IMR-90 (cell line): ENCODE results near the gene TRAPPC10.

Experiments used
- MXI1 ChIP-seq: IDR thresholded peaks from 2 replicates; pipeline ENCODE4 v1.6.1; 2012; ENCODE audit warnings: low read depth, mild to moderate bottlenecking, low read length, moderate library complexity, borderline replicate concordance
- POLR2A ChIP-seq: IDR thresholded peaks from 2 replicates; pipeline ENCODE4 v1.6.1; 2012; ENCODE audit warnings: mild to moderate bottlenecking, low read depth, low read length
- TF ChIP-seq, protein P1 (sequence below): fragments of 150-350 bp; IDR thresholded peaks from 2 replicates; pipeline ENCODE4 v1.6.1; 2016; ENCODE audit warnings: low read depth, mild to moderate bottlenecking, low read length, moderate library complexity, borderline replicate concordance
- TF ChIP-seq, protein P2 (sequence below): conservative IDR thresholded peaks from 2 replicates; pipeline ENCODE4 v1.5.1; 2012; ENCODE audit warnings: mild to moderate bottlenecking, low read depth, low read length, improper control_type of control experiment

DNA sequence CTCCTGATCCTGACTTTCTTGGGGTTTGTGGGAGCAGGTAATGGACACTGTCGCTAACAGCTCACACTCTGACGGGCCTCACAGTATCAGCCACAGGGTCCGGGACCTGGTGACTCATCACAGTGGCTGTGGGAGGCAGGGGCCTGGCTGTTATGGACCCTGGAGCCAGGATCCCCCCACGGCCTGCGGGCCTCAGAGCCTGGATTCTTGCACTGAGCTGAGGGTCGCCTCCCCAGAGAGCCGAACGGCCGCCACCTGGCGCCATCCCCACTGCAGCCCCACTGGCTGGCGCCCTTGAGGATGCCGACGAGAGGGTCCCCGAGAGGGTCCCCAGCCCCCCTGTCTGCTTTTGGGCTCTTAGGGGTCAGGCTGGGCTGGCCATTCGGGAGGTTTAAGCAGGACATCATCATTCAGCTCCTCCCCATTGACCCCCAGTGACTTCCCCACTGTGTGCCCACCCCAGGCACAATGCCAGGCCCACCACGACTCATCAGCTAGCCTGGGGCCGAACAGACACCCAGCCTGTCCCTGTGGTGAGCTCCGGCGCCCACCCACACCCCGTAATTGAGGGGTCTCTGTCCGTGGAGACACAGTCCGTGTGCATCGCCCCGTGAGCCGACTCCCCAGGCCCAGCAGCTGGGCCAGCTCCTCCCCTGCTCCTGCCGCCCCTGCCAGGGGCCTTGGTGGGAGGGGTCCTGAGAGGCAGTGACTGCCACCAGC is 30.8 kb upstream of the TRAPPC10 start:
- TF ChIP-seq, protein P1, sequence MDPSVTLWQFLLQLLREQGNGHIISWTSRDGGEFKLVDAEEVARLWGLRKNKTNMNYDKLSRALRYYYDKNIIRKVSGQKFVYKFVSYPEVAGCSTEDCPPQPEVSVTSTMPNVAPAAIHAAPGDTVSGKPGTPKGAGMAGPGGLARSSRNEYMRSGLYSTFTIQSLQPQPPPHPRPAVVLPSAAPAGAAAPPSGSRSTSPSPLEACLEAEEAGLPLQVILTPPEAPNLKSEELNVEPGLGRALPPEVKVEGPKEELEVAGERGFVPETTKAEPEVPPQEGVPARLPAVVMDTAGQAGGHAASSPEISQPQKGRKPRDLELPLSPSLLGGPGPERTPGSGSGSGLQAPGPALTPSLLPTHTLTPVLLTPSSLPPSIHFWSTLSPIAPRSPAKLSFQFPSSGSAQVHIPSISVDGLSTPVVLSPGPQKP: no peak
- TF ChIP-seq MXI1 (no peak), POLR2A (no peak)
- TF ChIP-seq, protein P2, sequence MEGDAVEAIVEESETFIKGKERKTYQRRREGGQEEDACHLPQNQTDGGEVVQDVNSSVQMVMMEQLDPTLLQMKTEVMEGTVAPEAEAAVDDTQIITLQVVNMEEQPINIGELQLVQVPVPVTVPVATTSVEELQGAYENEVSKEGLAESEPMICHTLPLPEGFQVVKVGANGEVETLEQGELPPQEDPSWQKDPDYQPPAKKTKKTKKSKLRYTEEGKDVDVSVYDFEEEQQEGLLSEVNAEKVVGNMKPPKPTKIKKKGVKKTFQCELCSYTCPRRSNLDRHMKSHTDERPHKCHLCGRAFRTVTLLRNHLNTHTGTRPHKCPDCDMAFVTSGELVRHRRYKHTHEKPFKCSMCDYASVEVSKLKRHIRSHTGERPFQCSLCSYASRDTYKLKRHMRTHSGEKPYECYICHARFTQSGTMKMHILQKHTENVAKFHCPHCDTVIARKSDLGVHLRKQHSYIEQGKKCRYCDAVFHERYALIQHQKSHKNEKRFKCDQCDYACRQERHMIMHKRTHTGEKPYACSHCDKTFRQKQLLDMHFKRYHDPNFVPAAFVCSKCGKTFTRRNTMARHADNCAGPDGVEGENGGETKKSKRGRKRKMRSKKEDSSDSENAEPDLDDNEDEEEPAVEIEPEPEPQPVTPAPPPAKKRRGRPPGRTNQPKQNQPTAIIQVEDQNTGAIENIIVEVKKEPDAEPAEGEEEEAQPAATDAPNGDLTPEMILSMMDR: no peak
